Nephron progenitor cell (in vitro differentiated cells): ENCODE data around the gene KCNJ16.

Experiments used
- DNase-seq: peaks from one replicate; pipeline ENCODE4 v3.0.0; 2021
- H3K27ac Mint-ChIP-seq: 2 replicates; pipeline ENCODE4 v1.8.0; 2021; ENCODE audit warnings: mild to moderate bottlenecking, moderate library complexity, mixed read lengths
- H3K27me3 Mint-ChIP-seq: 2 replicates; pipeline ENCODE4 v1.8.0; 2021; ENCODE audit warnings: mild to moderate bottlenecking, low read depth, mixed read lengths; ENCODE audit not compliant: poor library complexity
- H3K36me3 Mint-ChIP-seq: 2 replicates; pipeline ENCODE4 v1.8.0; 2021; ENCODE audit warnings: low read depth, mixed read lengths
- H3K4me1 Mint-ChIP-seq: 2 replicates; pipeline ENCODE4 v1.8.0; 2021; ENCODE audit warnings: mixed read lengths
- H3K4me3 Mint-ChIP-seq: 2 replicates; pipeline ENCODE4 v1.8.0; 2021; ENCODE audit warnings: mild to moderate bottlenecking, moderate library complexity, mixed read lengths
- H3K9me3 Mint-ChIP-seq: 2 replicates; pipeline ENCODE4 v1.8.0; 2021; ENCODE audit warnings: mild to moderate bottlenecking, moderate library complexity, mixed read lengths
- TF ChIP-seq, protein P1 (sequence below): fragments of 200-600 bp; sonication (generic); IDR thresholded peaks from 2 replicates; pipeline ENCODE4 v1.5.0; 2021; ENCODE audit warnings: antibody characterized with exemption

Gene KCNJ16

DNA sequence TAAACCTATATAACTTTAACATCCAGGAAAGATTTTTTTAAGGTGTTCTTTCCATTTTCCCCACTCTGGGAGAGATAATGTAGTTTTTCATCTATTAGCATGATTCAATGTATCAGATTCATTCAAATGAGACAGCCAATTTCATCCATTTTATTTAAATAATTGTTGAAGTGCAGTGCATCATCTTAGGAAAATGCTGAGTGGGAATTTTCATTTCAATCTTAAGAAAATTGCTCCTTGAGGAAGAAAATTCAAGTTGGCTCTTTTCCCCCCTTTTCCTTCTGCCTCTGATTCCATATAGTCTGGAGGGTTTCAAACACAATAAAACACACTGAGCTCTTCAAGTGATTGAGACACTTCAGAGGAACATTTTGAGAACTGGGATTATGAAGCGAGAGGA, 3.4 kb upstream of the KCNJ16 start:
- peaks cover 82% of the 10 kb centered on the region for H3K4me1 Mint-ChIP-seq
- H3K27me3 Mint-ChIP-seq = no peaks in the 10 kb centered on the region
- H3K9me3 Mint-ChIP-seq = no peaks in the 10 kb centered on the region
- H3K4me3 Mint-ChIP-seq = no peak overlapping the region
- TF ChIP-seq, protein P1, sequence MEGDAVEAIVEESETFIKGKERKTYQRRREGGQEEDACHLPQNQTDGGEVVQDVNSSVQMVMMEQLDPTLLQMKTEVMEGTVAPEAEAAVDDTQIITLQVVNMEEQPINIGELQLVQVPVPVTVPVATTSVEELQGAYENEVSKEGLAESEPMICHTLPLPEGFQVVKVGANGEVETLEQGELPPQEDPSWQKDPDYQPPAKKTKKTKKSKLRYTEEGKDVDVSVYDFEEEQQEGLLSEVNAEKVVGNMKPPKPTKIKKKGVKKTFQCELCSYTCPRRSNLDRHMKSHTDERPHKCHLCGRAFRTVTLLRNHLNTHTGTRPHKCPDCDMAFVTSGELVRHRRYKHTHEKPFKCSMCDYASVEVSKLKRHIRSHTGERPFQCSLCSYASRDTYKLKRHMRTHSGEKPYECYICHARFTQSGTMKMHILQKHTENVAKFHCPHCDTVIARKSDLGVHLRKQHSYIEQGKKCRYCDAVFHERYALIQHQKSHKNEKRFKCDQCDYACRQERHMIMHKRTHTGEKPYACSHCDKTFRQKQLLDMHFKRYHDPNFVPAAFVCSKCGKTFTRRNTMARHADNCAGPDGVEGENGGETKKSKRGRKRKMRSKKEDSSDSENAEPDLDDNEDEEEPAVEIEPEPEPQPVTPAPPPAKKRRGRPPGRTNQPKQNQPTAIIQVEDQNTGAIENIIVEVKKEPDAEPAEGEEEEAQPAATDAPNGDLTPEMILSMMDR = no peak
- H3K27ac Mint-ChIP-seq = no peak overlapping the region
- H3K36me3 Mint-ChIP-seq = no peaks in the 10 kb centered on the region
- no peak for DNase-seq

DNA sequence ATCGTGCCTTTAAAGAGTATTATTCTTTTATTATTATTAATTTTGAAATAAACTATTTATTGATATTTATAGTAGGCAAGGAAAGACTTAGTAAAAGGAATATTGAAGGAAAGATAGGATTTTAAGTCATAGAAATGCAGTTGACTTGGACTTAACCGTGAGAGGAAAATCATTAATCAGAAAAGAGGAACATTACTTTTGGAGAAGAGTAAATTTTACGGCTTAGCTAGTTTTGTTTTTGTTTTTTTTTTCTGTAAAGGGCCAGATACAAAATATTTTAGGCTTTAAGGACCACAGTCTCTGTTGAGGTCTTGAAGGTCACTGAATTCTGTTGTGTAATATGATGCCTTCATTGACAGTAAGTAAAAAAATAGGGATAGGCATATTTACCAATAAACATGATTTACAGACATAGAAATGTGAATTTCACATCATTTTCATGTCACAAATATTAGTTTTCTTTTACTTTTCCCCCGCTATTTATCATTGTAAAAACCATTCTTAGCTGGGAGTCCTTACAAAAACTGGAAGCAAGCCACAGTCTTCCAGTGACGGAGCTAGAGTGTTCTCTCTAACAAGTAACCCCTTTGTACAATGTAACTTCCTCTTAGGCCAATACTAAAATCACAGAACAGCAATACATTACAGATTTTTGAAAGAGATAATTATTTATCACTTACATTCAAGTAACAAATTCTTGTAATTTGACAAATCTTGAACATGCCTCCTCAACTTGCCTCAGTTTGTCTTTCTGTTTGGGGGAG, 2.3 kb upstream of the KCNJ16 start:
- Mint-ChIP-seq H3K27me3 (no peaks in the 10 kb centered on the region), H3K27ac (no peak overlapping the region), H3K9me3 (no peaks in the 10 kb centered on the region), H3K36me3 (no peaks in the 10 kb centered on the region), H3K4me1 (peaks cover 87% of the 10 kb centered on the region), H3K4me3 (no peak overlapping the region)
- TF ChIP-seq, protein P1 = no peak
- DNase-seq = no peak

DNA sequence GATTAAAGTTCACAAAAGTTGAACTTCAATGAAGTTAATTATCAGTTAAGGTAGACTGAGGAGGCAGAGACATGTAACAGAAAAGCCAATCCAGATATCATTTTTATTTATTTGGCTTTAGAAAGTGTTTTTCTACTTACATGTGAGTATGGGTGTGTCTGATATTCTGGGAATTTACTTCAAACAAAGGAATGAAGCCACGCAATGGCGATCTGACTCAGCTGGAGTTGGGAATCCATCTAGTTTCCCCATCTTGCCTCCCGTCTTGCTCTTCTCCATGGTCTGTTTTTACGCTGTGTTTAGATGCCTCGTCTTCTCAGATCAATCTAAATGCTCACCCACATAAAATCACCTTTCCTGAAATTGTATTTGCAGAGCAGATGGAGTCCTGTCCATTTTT, 1.7 kb upstream of the KCNJ16 start:
- no peaks in the 10 kb centered on the region for H3K9me3 Mint-ChIP-seq

DNA sequence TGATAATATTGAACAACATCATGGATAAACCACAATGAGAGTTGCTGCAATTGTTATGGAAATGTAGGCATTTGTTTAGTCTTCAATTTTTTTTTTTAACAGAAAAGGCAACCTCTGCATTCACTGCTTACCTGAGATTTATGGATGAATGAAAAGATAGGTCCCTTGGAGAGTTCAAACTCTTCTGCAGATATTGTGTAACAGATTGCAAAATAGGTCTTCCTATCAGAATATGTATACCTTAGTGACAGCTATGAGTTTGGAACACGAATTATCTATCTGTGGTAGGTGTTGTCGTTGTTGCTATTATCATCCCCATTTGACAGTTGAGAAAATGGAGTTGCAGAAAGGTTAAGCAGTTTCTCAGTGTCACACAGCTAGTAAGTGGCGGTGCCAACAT, 1.2 kb upstream of the KCNJ16 start:
- no peaks in the 10 kb centered on the region for H3K9me3 Mint-ChIP-seq
- no peak overlapping the region for H3K27ac Mint-ChIP-seq
- H3K4me3 Mint-ChIP-seq = no peak overlapping the region
- H3K4me1 Mint-ChIP-seq = peaks cover 92% of the 10 kb centered on the region
- DNase-seq = no peak
- TF ChIP-seq, protein P1 = no peak
- H3K27me3 Mint-ChIP-seq = no peaks in the 10 kb centered on the region
- no peaks in the 10 kb centered on the region for H3K36me3 Mint-ChIP-seq

More for the DNA sequence above, 1.7 kb upstream of the KCNJ16 start:
- no peak for DNase-seq
- no peaks in the 10 kb centered on the region for H3K27me3 Mint-ChIP-seq
- H3K4me3 Mint-ChIP-seq = no peak overlapping the region
- TF ChIP-seq, protein P1 = no peak
- H3K4me1 Mint-ChIP-seq = peaks cover 92% of the 10 kb centered on the region
- no peak overlapping the region for H3K27ac Mint-ChIP-seq
- H3K36me3 Mint-ChIP-seq = no peaks in the 10 kb centered on the region

DNA sequence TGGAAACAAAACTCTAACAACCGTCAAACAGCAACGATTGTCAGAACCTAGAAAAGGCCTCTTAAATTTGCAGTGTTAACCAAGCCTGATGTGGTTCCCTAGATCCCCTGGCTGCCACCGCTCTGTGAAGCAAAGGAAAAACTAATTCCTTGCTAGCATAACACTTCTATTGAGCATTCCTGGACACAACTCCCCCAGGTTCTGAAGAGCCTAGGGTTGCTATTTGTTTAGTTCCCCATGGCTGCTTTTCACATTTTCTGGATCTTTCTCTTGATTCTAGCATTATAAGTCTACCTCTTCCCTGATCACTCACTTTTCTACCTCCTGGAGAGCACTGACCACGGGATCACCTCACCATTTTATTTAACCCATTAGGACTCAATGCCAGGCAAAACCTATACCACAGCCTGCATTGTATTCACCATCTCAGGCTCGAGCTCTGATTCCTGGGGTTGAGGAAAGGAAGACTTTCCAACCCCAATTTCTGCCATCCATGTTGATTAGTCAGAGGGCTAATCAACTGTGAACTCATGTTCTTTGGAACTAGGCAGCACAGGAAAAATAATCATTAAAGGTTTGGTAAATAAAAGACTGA, 692 bp upstream of the KCNJ16 start:
- TF ChIP-seq, protein P1 = no peak
- Mint-ChIP-seq H3K27ac (peak overlapping the region; percentile 21), H3K27me3 (no peaks in the 10 kb centered on the region), H3K4me3 (no peak overlapping the region), H3K36me3 (no peaks in the 10 kb centered on the region), H3K4me1 (peaks cover 89% of the 10 kb centered on the region), H3K9me3 (no peaks in the 10 kb centered on the region)
- DNase-seq = peak; percentile 4

DNA sequence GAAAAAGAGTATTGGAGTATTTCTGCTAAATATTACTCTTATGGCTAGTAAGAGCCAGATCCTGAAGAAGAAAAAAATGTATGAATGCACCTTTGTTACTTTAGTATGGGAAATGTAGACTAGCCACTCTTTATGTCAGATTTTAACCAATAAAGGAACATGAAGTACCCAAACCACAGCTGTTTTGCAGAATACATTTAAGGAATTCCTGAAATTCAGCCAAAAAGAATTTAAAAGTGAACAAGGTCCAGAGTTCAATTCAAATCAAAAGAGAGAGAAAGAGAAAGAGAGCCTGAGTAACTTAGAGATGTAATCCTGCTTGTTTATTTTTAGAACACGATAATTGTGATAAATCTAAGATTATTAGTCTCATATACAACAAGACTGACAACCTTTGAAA, 1.2 kb downstream of the KCNJ16 start:
- TF ChIP-seq, protein P1 = no peak
- Mint-ChIP-seq H3K36me3 (no peaks in the 10 kb centered on the region), H3K27me3 (no peaks in the 10 kb centered on the region), H3K27ac (peak overlapping the region; percentile 91), H3K9me3 (no peaks in the 10 kb centered on the region), H3K4me1 (peaks cover 75% of the 10 kb centered on the region), H3K4me3 (no peak overlapping the region)
- DNase-seq = no peak
